Right lobe of liver (tissue), 4 donors: Measurements from ENCODE around the gene KLK3.

Source experiments
- POLR2A ChIP-seq: fragments of 450-650 bp; IDR thresholded peaks from one replicate; pipeline ENCODE4 v1.6.1; 2017; ENCODE audit warnings: antibody characterized with exemption, mild to moderate bottlenecking
- TF ChIP-seq, protein P1 (sequence below), 4 donors: fragments of 200-600 bp in 3 of 4; fragments of 450-650 bp in 1 of 4; IDR thresholded peaks; one replicate each; pipeline versions ENCODE4 v1.5.1 to v1.8.0; 2016 to 2022; ENCODE audit warnings: antibody characterized with exemption in 4 of 4, mild to moderate bottlenecking in 2 of 4
- donor health status: DM: no; HTN: no; CAD: no.
- donor health status: DM: no; HTN: no; CAD: no.
- donor health status: DM: no; HTN: yes; CAD: no.

GRCh38 chr19:50876456-50876855, 21.7 kb downstream of the KLK3 start:
- TF ChIP-seq, protein P1, sequence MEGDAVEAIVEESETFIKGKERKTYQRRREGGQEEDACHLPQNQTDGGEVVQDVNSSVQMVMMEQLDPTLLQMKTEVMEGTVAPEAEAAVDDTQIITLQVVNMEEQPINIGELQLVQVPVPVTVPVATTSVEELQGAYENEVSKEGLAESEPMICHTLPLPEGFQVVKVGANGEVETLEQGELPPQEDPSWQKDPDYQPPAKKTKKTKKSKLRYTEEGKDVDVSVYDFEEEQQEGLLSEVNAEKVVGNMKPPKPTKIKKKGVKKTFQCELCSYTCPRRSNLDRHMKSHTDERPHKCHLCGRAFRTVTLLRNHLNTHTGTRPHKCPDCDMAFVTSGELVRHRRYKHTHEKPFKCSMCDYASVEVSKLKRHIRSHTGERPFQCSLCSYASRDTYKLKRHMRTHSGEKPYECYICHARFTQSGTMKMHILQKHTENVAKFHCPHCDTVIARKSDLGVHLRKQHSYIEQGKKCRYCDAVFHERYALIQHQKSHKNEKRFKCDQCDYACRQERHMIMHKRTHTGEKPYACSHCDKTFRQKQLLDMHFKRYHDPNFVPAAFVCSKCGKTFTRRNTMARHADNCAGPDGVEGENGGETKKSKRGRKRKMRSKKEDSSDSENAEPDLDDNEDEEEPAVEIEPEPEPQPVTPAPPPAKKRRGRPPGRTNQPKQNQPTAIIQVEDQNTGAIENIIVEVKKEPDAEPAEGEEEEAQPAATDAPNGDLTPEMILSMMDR (IDR thresholded peaks at IDR 0.05) = no peak
- TF ChIP-seq POLR2A = no peak
